GM23338 (cell line): Measurements from ENCODE around the gene HKDC1. TPM values are rescaled to one million over a fixed set of nuclear protein-coding genes. Genes with fewer than 3 reads are reported as not detected.

Experiments used
- ATAC-seq: fragments of 200-7000 bp; cut with Tn5 transposase; 3 replicates; pipeline ENCODE4 v1.9.1; 2020
- DNase-seq: peaks from one replicate; pipeline ENCODE4 v3.0.0-alpha.2; 2015; ENCODE audit warnings: low spot score
- H2AFZ ChIP-seq: fragments of 200-600 bp; sonication (generic); 2 replicates; pipeline ENCODE4 v1.8.0; 2016; ENCODE audit warnings: antibody characterized with exemption, mild to moderate bottlenecking, moderate library complexity
- H3F3A ChIP-seq: fragments of 200-600 bp; sonication (generic); replicated peaks from 2 replicates; pipeline ENCODE4 v1.8.0; 2017; ENCODE audit warnings: antibody characterized with exemption, mixed run types, low read depth
- H3K27ac ChIP-seq: fragments of 200-600 bp; sonication (generic); 2 replicates; pipeline ENCODE4 v1.6.1; 2016; ENCODE audit warnings: low read depth
- H3K27me3 ChIP-seq: fragments of 200-600 bp; sonication (generic); 2 replicates; pipeline ENCODE4 v1.8.0; 2016; ENCODE audit warnings: mild to moderate bottlenecking, mixed run types, moderate library complexity; ENCODE audit not compliant: insufficient read depth
- H3K36me3 ChIP-seq: fragments of 200-600 bp; sonication (generic); 2 replicates; pipeline ENCODE4 v1.8.0; 2016; ENCODE audit warnings: mild to moderate bottlenecking; ENCODE audit not compliant: insufficient read depth
- H3K4me1 ChIP-seq: fragments of 200-600 bp; sonication (generic); 2 replicates; pipeline ENCODE4 v1.8.0; 2016; ENCODE audit warnings: mild to moderate bottlenecking, moderate library complexity; ENCODE audit not compliant: insufficient read depth
- H3K4me2 ChIP-seq: fragments of 200-600 bp; sonication (generic); 2 replicates; pipeline ENCODE4 v1.7.1; 2017; ENCODE audit warnings: mixed run types
- H3K4me3 ChIP-seq: fragments of 200-600 bp; sonication (generic); 2 replicates; pipeline ENCODE4 v1.6.1; 2016; ENCODE audit warnings: mixed run types
- H3K79me2 ChIP-seq: fragments of 200-600 bp; sonication (generic); replicated peaks from 2 replicates; pipeline ENCODE4 v1.8.0; 2017; ENCODE audit warnings: mild to moderate bottlenecking; ENCODE audit not compliant: insufficient read depth
- H3K9me2 ChIP-seq: fragments of 200-600 bp; sonication (generic); 2 replicates; pipeline ENCODE4 v1.8.0; 2017; ENCODE audit not compliant: insufficient read depth
- H4K20me1 ChIP-seq: fragments of 200-600 bp; sonication (generic); replicated peaks from 2 replicates; pipeline ENCODE4 v1.8.0; 2017; ENCODE audit warnings: mild to moderate bottlenecking; ENCODE audit not compliant: insufficient read depth
- H3K27ac Mint-ChIP-seq: 2 replicates; pipeline ENCODE4 v1.8.0; 2020; ENCODE audit warnings: inconsistent platforms, mild to moderate bottlenecking, moderate library complexity, mixed read lengths
- H3K27me3 Mint-ChIP-seq: 3 replicates; pipeline ENCODE4 v1.8.0; 2022; ENCODE audit warnings: low read depth, mild to moderate bottlenecking, moderate library complexity, mixed read lengths, inconsistent platforms; ENCODE audit not compliant: insufficient read depth, poor library complexity
- H3K36me3 Mint-ChIP-seq: 3 replicates; pipeline ENCODE4 v1.8.0; 2021; ENCODE audit warnings: low read depth, mild to moderate bottlenecking, inconsistent platforms, moderate library complexity, mixed read lengths
- H3K4me1 Mint-ChIP-seq: 3 replicates; pipeline ENCODE4 v1.8.0; 2020; ENCODE audit warnings: mild to moderate bottlenecking, inconsistent platforms, mixed read lengths
- H3K4me3 Mint-ChIP-seq: 3 replicates; pipeline ENCODE4 v1.8.0; 2021; ENCODE audit warnings: moderate library complexity, mild to moderate bottlenecking, inconsistent platforms, mixed read lengths
- H3K9me3 Mint-ChIP-seq: 3 replicates; pipeline ENCODE4 v1.8.0; 2020; ENCODE audit warnings: moderate library complexity, mild to moderate bottlenecking, inconsistent platforms, mixed read lengths
- CREB1 ChIP-seq: fragments of 250-450 bp; sonication (Bioruptor Pico); IDR thresholded peaks from 2 replicates; pipeline ENCODE4 v1.5.0; 2020; ENCODE audit warnings: low read depth, mild to moderate bottlenecking, moderate library complexity
- ETS1 ChIP-seq: IDR thresholded peaks from 2 replicates; pipeline ENCODE4 v1.6.1; 2016; ENCODE audit warnings: antibody characterized with exemption
- EZH2 ChIP-seq: fragments of 200-600 bp; sonication (generic); IDR thresholded peaks from one replicate; pipeline ENCODE4 v1.8.0; 2017; ENCODE audit warnings: antibody characterized with exemption, mild to moderate bottlenecking, low read depth; ENCODE audit not compliant: unreplicated experiment
- EZH2phosphoT487 ChIP-seq: fragments of 200-600 bp; sonication (generic); IDR thresholded peaks from one replicate; pipeline ENCODE4 v1.8.1; 2018; ENCODE audit warnings: antibody characterized with exemption; ENCODE audit not compliant: unreplicated experiment
- JUNB ChIP-seq: IDR thresholded peaks from one replicate; pipeline ENCODE4 v1.6.1; 2016; ENCODE audit warnings: antibody characterized with exemption; ENCODE audit not compliant: unreplicated experiment
- NANOG ChIP-seq: IDR thresholded peaks from 2 replicates; pipeline ENCODE4 v1.6.1; 2016; ENCODE audit warnings: antibody characterized with exemption, borderline replicate concordance
- POLR2AphosphoS5 ChIP-seq: IDR thresholded peaks from 2 replicates; pipeline ENCODE4 v1.6.1; 2016; ENCODE audit warnings: antibody characterized with exemption, low read depth
- REST ChIP-seq: IDR thresholded peaks from one replicate; pipeline ENCODE4 v1.6.1; 2018; ENCODE audit warnings: antibody characterized with exemption; ENCODE audit not compliant: unreplicated experiment
- STAT1 ChIP-seq: IDR thresholded peaks from one replicate; pipeline ENCODE4 v1.6.1; 2016; ENCODE audit warnings: antibody characterized with exemption; ENCODE audit not compliant: unreplicated experiment
- ZNF114 ChIP-seq: fragments of 250-450 bp; sonication (Bioruptor Pico); IDR thresholded peaks from 2 replicates; pipeline ENCODE4 v1.5.0; 2020; ENCODE audit warnings: mild to moderate bottlenecking, moderate library complexity
- ZNF331 ChIP-seq: fragments of 250-450 bp; sonication (Bioruptor Pico); IDR thresholded peaks from 2 replicates; pipeline ENCODE4 v1.5.0; 2020; ENCODE audit warnings: low read depth, mild to moderate bottlenecking, moderate library complexity
- polyA plus RNA-seq: library from polyadenylated mRNA; unstranded; fragments of >200 nt; fragmentation: Nextera tagmentation; extraction: Ambion mirVana; gene quantifications from 2 replicates; pipeline ENCODE4 v1.2.1, GENCODE V29; 2016
- total RNA-seq: library from RNA; depleted of rRNA; stranded (reverse); fragments of >200 nt; shearing (Covaris generic); gene quantifications from 2 replicates; pipeline ENCODE4 v1.2.3, GENCODE V29; 2014
- TF ChIP-seq, protein P1 (sequence below): fragments of 250-450 bp; sonication (Bioruptor Pico); IDR thresholded peaks from 2 replicates; pipeline ENCODE4 v1.5.0; 2020; ENCODE audit warnings: mild to moderate bottlenecking, moderate library complexity
- TF ChIP-seq, protein P2 (sequence below), 2 experiments: fragments of 200-600 bp in 1 of 2; sonication (generic) in 1 of 2; conservative IDR thresholded peaks; 2 replicates each; pipeline versions ENCODE4 v1.5.1 to v1.6.1; 2016 to 2017; ENCODE audit warnings: antibody characterized with exemption in 2 of 2, low read depth in 2 of 2, mild to moderate bottlenecking in 2 of 2, moderate library complexity in 1 of 2

HKDC1 gene
- total and polyA plus RNA-seq, 2 experiments from 2014 or later, result 0.03 TPM; not detected in 1

- Histone ChIP-seq H4K20me1 (no peaks in the 10 kb centered on the region), H3K79me2 (no peaks in the 10 kb centered on the region), H3K4me3 (no peak overlapping the region), H3K4me1 (0 out of 2 replicates have a peak, but pooled peaks cover 8% of the 10 kb centered on the region), H3F3A (no peaks in the 10 kb centered on the region), H3K27me3 (no peaks in the 10 kb centered on the region), H3K9me2 (no peaks in the 10 kb centered on the region), H3K27ac (no peak overlapping the region), H3K4me2 (no peak overlapping the region), H3K36me3 (no peaks in the 10 kb centered on the region), H2AFZ (no peak overlapping the region)
- no peak for TF ChIP-seq ZNF114 (CRISPR knock-in tag)
- TF ChIP-seq, protein P1, sequence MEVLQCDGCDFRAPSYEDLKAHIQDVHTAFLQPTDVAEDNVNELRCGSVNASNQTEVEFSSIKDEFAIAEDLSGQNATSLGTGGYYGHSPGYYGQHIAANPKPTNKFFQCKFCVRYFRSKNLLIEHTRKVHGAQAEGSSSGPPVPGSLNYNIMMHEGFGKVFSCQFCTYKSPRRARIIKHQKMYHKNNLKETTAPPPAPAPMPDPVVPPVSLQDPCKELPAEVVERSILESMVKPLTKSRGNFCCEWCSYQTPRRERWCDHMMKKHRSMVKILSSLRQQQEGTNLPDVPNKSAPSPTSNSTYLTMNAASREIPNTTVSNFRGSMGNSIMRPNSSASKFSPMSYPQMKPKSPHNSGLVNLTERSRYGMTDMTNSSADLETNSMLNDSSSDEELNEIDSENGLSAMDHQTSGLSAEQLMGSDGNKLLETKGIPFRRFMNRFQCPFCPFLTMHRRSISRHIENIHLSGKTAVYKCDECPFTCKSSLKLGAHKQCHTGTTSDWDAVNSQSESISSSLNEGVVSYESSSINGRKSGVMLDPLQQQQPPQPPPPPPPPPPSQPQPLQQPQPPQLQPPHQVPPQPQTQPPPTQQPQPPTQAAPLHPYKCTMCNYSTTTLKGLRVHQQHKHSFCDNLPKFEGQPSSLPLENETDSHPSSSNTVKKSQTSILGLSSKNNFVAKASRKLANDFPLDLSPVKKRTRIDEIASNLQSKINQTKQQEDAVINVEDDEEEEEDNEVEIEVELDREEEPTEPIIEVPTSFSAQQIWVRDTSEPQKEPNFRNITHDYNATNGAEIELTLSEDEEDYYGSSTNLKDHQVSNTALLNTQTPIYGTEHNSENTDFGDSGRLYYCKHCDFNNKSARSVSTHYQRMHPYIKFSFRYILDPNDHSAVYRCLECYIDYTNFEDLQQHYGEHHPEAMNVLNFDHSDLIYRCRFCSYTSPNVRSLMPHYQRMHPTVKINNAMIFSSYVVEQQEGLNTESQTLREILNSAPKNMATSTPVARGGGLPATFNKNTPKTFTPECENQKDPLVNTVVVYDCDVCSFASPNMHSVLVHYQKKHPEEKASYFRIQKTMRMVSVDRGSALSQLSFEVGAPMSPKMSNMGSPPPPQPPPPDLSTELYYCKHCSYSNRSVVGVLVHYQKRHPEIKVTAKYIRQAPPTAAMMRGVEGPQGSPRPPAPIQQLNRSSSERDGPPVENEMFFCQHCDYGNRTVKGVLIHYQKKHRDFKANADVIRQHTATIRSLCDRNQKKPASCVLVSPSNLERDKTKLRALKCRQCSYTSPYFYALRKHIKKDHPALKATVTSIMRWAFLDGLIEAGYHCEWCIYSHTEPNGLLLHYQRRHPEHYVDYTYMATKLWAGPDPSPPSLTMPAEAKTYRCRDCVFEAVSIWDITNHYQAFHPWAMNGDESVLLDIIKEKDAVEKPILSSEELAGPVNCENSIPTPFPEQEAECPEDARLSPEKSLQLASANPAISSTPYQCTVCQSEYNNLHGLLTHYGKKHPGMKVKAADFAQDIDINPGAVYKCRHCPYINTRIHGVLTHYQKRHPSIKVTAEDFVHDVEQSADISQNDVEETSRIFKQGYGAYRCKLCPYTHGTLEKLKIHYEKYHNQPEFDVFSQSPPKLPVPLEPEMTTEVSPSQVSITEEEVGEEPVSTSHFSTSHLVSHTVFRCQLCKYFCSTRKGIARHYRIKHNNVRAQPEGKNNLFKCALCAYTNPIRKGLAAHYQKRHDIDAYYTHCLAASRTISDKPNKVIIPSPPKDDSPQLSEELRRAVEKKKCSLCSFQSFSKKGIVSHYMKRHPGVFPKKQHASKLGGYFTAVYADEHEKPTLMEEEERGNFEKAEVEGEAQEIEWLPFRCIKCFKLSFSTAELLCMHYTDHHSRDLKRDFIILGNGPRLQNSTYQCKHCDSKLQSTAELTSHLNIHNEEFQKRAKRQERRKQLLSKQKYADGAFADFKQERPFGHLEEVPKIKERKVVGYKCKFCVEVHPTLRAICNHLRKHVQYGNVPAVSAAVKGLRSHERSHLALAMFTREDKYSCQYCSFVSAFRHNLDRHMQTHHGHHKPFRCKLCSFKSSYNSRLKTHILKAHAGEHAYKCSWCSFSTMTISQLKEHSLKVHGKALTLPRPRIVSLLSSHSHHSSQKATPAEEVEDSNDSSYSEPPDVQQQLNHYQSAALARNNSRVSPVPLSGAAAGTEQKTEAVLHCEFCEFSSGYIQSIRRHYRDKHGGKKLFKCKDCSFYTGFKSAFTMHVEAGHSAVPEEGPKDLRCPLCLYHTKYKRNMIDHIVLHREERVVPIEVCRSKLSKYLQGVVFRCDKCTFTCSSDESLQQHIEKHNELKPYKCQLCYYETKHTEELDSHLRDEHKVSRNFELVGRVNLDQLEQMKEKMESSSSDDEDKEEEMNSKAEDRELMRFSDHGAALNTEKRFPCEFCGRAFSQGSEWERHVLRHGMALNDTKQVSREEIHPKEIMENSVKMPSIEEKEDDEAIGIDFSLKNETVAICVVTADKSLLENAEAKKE (CRISPR knock-in tag), result no peak
- TF ChIP-seq ETS1, result no peak
- TF ChIP-seq EZH2phosphoT487, result no peak
- TF ChIP-seq ZNF331 (CRISPR knock-in tag), result no peak
- no peak for TF ChIP-seq EZH2
- no peak for TF ChIP-seq POLR2AphosphoS5
- TF ChIP-seq, protein P2, sequence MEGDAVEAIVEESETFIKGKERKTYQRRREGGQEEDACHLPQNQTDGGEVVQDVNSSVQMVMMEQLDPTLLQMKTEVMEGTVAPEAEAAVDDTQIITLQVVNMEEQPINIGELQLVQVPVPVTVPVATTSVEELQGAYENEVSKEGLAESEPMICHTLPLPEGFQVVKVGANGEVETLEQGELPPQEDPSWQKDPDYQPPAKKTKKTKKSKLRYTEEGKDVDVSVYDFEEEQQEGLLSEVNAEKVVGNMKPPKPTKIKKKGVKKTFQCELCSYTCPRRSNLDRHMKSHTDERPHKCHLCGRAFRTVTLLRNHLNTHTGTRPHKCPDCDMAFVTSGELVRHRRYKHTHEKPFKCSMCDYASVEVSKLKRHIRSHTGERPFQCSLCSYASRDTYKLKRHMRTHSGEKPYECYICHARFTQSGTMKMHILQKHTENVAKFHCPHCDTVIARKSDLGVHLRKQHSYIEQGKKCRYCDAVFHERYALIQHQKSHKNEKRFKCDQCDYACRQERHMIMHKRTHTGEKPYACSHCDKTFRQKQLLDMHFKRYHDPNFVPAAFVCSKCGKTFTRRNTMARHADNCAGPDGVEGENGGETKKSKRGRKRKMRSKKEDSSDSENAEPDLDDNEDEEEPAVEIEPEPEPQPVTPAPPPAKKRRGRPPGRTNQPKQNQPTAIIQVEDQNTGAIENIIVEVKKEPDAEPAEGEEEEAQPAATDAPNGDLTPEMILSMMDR (conservative IDR thresholded peaks at IDR 0.05; ENCODE audit: low read depth in 2 of 2), result no peak
- TF ChIP-seq NANOG, result no peak
- no peak for TF ChIP-seq CREB1 (CRISPR knock-in tag)
- no peak for TF ChIP-seq JUNB
- TF ChIP-seq STAT1, result no peak
- no peak for TF ChIP-seq REST
- H3K9me3 Mint-ChIP-seq, result no peaks in the 10 kb centered on the region
- DNase-seq (no peak), ATAC-seq (no peak)
- H3K27ac Mint-ChIP-seq, result no peak overlapping the region
- no peak overlapping the region for H3K4me3 Mint-ChIP-seq
- peaks cover 6% of the 10 kb centered on the region; the same call in 2 of the 3 replicates for H3K4me1 Mint-ChIP-seq
- H3K36me3 Mint-ChIP-seq, result no peaks in the 10 kb centered on the region
- peaks cover 4% of the 10 kb centered on the region for H3K27me3 Mint-ChIP-seq
These were observed 25.9 kb downstream of the HKDC1 start for GRCh38 chr10:69246036-69246435.
